ENCODE measurements around the gene SMIM29.

GRCh38 chr6:34295721-34296120 is 46.9 kb upstream of the SMIM29 start:
- TF ChIP-seq CTCF (optimal IDR thresholded peaks at IDR 0.05 in 1 of 3, IDR thresholded peaks at IDR 0.05 in 1 of 3, conservative IDR thresholded peaks at IDR 0.05 in 1 of 3; ENCODE audit: extremely low read depth in 1 of 3, insufficient read depth in 2 of 3, low read length in 3 of 3) = no peak
- no peak for TF ChIP-seq EZH2 (IDR thresholded peaks at IDR 0.05; ENCODE audit: low read length)
